GM18519 (cell line): ENCODE results near the gene ADCY4.

Experiments used
- ATAC-seq: cut with Tn5 transposase; IDR thresholded peaks from one replicate; pipeline ENCODE4 v1.9.1; 2021; ENCODE audit warnings: mild to moderate bottlenecking, moderate library complexity; ENCODE audit not compliant: unreplicated experiment, low FRiP score

The ADCY4 gene

GRCh38 chr14:24321212-24321975 is 13.5 kb downstream of the ADCY4 start:
- no peak for ATAC-seq

DNA sequence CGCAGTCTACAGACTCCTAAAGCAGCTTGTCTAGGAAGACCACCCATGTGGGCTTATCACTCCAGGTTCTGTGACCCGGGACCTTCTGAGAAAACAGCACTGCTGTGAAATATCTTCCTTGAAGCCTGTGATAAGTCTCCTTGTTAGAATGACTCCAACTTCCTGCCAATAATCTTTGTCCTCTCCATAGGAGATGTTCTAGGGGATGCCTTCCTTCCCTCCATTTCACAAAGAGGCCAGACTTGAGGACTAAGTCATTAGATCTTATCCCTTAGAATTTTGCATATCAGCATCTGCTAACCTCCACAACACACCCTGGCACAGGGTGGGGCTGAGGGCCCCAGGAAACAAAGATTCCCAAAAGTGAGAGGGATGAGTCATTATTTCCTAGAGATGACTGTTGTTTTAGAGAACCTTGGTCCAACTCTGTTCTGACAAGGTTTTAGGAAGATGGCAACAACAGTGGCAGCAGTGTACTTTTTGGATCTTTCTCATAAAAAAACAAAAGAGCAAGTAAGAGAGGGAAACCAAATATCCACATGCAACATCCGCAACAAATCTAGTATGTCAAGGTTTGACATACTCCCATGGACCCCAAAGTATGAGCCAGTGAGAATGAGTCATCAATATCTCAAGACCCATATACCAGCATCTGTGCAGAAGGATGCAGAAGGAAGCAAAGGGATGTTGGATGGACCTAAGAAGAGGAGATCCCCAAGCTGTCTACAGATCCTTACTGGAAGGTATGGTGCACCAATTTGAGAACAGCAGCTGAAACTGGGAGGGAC is 17.5 kb downstream of the ADCY4 start:
- ATAC-seq = no peak

GRCh38 chr14:24316597-24316950 is 18.3 kb downstream of the ADCY4 start:
- ATAC-seq = no peak

DNA sequence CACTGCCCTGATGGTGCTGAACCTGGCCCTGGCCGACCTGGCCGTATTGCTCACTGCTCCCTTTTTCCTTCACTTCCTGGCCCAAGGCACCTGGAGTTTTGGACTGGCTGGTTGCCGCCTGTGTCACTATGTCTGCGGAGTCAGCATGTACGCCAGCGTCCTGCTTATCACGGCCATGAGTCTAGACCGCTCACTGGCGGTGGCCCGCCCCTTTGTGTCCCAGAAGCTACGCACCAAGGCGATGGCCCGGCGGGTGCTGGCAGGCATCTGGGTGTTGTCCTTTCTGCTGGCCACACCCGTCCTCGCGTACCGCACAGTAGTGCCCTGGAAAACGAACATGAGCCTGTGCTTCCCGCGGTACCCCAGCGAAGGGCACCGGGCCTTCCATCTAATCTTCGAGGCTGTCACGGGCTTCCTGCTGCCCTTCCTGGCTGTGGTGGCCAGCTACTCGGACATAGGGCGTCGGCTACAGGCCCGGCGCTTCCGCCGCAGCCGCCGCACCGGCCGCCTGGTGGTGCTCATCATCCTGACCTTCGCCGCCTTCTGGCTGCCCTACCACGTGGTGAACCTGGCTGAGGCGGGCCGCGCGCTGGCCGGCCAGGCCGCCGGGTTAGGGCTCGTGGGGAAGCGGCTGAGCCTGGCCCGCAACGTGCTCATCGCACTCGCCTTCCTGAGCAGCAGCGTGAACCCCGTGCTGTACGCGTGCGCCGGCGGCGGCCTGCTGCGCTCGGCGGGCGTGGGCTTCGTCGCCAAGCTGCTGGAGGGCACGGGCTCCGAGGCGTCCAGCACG is 18.9 kb downstream of the ADCY4 start:
- no peak for ATAC-seq

GRCh38 chr14:24315243-24315806 is 19.5 kb downstream of the ADCY4 start:
- ATAC-seq = no peak

GRCh38 chr14:24314377-24315193 is 20.3 kb downstream of the ADCY4 start:
- no peak for ATAC-seq

DNA sequence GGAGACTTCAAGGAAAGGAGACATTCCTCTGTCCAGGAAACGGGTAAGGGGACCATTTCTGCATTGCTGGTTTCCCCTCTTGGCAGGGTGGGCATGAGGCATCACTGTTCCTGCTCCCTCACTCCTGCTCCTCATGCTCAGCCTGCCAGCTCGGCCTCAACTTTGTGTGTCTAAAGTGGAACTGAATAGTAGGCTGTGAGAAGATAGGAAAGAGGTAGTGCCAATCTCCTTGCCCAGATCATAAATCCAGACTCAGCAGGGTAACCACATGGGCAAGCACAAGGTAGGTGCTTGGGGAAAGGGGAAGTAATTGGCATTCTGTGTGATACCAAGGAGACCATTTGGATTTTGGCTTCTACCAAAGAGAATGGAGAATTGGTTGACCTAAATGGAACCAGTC is 21.0 kb downstream of the ADCY4 start:
- no peak for ATAC-seq

DNA sequence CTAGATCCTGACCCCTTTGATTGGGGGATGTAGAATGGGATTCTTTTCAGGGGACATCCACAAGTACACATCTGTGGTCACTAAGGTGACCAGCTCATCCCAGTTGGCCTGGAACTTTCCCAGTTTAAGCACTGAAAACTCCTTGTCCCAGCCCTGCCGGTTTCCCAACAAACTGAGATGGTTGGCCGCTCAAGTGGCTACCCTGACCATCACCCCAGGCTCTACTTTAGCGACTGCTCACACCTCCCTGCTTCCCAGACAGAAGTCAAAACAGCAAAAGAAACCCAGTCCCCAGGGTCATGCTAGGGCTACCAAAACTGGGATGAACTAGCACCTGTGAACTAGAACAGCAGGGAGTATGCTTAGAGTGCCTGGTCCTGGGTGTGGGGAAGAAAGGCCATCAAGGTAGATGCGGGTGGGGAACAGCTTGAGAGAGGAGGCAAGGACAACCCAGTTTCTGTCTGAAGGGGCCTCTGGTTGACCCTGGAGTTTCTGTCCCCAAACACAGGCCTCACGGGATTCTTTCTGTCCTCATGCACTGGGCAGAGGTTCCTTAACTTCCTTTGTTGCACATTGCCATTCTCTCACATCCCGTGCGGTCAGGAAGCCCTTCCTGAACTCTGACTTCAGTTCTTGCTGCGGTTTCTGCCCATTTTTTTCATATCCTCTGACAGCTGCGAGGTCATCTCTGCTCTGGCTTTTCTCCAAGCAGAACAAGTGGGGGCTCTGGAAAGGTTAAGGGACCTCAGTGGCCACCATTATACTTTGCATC is 21.9 kb downstream of the ADCY4 start:
- no peak for ATAC-seq

DNA sequence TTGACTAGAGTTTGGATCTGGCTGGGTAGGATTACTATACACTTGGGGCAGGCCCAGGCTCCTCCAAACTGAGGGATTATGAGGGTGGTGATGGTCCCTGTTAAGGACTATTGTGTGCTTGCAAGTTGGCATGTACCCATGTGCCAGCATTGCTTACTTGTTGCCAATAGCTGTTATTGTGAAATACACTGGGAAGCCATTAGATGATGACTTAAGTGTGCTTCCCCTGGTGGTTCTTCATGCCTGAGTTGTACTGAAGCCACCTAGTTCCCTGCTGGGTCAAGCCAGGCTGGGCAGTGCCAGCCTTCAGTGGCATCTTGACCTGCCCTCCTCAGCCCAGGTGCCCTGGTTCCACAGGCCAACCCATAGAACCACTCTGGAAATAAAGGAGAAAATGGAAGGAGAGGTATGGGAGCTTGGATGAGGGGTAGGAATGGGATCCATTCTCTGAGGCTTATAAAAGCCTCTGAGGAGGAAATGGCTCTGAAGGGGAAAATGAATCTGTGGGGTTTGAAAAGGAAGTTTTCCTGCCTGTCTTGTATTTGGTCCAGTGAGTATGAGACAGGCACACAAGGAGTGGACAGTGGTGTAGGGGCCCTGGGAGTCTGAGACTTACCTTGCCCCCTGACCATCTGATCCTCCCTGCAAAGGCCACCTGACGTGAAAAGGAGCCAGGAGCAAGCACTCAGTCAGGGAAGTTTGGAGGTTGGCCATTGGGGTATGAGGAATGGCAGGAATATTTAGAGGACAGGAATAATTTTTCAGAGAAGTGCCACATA is 22.8 kb downstream of the ADCY4 start:
- no peak for ATAC-seq

- ATAC-seq = peak; percentile 39
Observed at GRCh38 chr14:24310646-24311604, 23.9 kb downstream of the ADCY4 start, which contains the start of gene LTB4R. Gene LTB4R, plus strand, starts transcription at chr14:24311502. Its CDS starts 4,150 bp downstream, at chr14:24315652.

- ATAC-seq = no peak
Observed at GRCh38 chr14:24310265-24310645, 24.6 kb downstream of the ADCY4 start.

GRCh38 chr14:24309538-24310264 is 25.2 kb downstream of the ADCY4 start, which contains the start of gene LTB4R2:
Gene LTB4R2, plus strand, starts transcription at chr14:24310140. Its CDS starts 525 bp downstream, at chr14:24310665.
- no peak for ATAC-seq

DNA sequence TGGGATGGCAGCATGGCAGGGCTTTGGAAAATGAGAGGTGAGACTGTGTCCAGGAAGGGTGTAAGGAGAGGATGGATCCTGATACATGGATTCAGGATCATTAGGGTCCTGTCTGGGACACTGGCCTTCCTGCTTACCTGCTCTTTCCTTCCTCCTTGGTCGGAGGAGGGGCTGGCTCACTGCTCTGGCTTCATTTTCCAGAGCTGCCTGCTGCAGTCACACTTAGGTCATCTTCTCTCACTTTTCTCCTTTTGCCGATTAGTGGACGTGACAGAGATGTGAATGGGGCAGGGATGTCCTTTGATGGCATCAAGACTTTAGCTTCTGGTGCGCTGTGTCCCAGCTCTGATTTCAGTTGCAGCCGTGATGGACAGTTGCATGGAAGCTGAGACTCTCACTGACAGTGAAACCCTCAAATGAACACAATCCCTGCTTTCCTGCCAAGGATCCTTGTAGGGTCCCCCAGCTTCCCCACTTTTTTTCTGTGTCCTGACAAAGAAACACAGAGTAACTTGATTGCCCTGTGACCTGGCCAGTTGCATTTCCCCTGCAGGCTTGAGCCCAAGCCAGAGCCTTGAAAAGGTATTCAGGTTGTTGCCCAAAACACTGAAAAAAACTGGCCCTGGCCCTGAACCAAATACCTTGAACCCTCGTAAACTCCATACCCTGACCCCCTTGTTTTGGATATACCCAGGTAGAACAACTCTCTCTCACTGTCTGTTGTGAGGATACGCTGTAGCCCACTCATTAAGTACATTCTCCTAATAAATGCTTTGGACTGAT is 26.3 kb downstream of the ADCY4 start:
- no peak for ATAC-seq

GRCh38 chr14:24307575-24308341 is 27.1 kb downstream of the ADCY4 start, which contains the start of gene CIDEB:
Gene CIDEB, minus strand, starts transcription at chr14:24307977. Its CDS starts 119 bp downstream, at chr14:24307858.
- no peak for ATAC-seq

- no peak for ATAC-seq
Observed at GRCh38 chr14:24307156-24307574, 27.7 kb downstream of the ADCY4 start.
